ENCODE data around the gene LRP1B.

DNA sequence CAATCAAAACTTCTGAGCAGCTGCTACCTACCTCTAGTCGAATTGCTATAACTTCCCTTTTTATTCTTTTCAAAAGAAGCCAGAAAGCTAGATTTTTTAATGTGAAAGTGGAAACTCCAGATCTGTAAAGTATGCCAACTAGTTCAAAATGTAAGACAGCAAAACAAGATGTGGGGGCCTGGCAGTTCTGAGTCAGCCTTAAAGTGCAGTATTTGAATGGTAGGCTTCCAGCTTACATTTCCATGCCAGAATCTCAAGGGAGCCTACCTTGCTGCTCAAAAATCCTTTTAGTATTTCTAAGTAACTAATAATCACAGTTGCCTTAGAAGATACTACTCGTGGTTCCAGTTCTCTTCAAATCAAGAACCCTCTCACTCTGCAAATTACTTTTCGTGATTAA, 1288.7 kb downstream of the LRP1B start:
- no peak for TF ChIP-seq EZH2 (IDR thresholded peaks at IDR 0.05; ENCODE audit: borderline replicate concordance, low read length)
- TF ChIP-seq, protein P1, sequence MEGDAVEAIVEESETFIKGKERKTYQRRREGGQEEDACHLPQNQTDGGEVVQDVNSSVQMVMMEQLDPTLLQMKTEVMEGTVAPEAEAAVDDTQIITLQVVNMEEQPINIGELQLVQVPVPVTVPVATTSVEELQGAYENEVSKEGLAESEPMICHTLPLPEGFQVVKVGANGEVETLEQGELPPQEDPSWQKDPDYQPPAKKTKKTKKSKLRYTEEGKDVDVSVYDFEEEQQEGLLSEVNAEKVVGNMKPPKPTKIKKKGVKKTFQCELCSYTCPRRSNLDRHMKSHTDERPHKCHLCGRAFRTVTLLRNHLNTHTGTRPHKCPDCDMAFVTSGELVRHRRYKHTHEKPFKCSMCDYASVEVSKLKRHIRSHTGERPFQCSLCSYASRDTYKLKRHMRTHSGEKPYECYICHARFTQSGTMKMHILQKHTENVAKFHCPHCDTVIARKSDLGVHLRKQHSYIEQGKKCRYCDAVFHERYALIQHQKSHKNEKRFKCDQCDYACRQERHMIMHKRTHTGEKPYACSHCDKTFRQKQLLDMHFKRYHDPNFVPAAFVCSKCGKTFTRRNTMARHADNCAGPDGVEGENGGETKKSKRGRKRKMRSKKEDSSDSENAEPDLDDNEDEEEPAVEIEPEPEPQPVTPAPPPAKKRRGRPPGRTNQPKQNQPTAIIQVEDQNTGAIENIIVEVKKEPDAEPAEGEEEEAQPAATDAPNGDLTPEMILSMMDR (conservative IDR thresholded peaks at IDR 0.05 in 1 of 2, IDR thresholded peaks at IDR 0.05 in 1 of 2; ENCODE audit: extremely low read depth in 1 of 2, insufficient read depth in 1 of 2, low read depth in 1 of 2, low read length in 2 of 2) = no peak
